ENCODE measurements around the gene STARD4. TPM values are rescaled to one million over a fixed set of nuclear protein-coding genes. Genes with fewer than 3 reads are reported as not detected.

STARD4 gene, protein sequence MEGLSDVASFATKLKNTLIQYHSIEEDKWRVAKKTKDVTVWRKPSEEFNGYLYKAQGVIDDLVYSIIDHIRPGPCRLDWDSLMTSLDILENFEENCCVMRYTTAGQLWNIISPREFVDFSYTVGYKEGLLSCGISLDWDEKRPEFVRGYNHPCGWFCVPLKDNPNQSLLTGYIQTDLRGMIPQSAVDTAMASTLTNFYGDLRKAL
- total RNA-seq: 53.4 and 91.4 TPM in 2 replicates

DNA sequence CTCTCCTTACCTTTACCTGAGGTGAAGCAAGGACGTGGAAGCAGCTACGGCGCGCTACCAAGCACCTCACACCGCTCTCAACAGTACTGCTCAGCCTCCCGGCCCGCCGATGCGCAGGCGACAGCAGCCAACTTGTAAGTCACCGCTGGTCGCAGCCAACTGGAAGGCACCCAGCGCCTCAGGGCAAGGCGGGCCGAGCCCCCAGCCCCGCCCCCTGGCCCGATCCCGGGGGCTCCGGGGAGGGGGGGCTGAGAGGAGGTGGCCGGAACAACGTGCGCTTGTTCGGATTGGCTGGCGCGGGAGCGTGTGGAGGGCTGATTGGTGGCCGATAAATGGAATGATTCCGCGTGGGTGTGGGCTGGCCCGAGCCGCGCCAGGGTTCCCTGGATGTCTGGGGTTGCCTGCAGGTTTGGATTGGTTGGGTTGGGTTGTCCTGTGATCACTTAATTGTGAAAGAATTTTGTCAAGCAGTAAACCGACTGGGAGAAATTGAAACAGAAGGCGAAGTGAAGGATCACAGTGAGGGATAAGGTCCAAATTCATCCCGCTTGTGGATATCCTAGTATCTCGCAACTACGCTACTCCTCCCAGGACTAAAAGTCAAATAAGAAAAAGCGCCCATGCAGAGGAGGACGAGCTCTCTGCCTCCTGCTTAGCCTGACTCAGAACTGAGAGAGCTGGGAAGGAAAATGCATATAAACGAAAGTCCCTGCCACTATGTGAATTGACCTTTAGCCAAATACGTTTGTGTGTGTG lies at the start of gene STARD4:
Gene STARD4 (minus strand): TSS at position 161 of the 756 bp plus-strand sequence. CDS start 5,102 bp downstream, outside the sequence.
- TF ChIP-seq, protein P1, sequence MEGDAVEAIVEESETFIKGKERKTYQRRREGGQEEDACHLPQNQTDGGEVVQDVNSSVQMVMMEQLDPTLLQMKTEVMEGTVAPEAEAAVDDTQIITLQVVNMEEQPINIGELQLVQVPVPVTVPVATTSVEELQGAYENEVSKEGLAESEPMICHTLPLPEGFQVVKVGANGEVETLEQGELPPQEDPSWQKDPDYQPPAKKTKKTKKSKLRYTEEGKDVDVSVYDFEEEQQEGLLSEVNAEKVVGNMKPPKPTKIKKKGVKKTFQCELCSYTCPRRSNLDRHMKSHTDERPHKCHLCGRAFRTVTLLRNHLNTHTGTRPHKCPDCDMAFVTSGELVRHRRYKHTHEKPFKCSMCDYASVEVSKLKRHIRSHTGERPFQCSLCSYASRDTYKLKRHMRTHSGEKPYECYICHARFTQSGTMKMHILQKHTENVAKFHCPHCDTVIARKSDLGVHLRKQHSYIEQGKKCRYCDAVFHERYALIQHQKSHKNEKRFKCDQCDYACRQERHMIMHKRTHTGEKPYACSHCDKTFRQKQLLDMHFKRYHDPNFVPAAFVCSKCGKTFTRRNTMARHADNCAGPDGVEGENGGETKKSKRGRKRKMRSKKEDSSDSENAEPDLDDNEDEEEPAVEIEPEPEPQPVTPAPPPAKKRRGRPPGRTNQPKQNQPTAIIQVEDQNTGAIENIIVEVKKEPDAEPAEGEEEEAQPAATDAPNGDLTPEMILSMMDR (IDR thresholded peaks at IDR 0.05; ENCODE audit: insufficient read depth, low read length, severe bottlenecking): no peak
- FAIRE-seq (peak; percentile 13), DNase-seq (ENCODE audit: low read depth) (peak; percentile 92)
- Histone ChIP-seq H3K36me3 (ENCODE audit: control insufficient read depth, insufficient read depth, low read length) (no peaks in the 10 kb centered on the region), H3K4me3 (ENCODE audit: low read depth, low read length) (peak within 1 kb of the TSS; percentile 72), H3K27me3 (ENCODE audit: control insufficient read depth, insufficient read depth, low read length) (no peaks in the 10 kb centered on the region)

- FAIRE-seq: no peak
Measured at GRCh38 chr5:111559680-111560079, 47.3 kb upstream of the STARD4 start.

GRCh38 chr5:111557686-111558085 lies 45.4 kb upstream of the STARD4 start:
- H3K4me3 ChIP-seq (ENCODE audit: low read depth, low read length): no peak overlapping the region
- H3K27me3 ChIP-seq (ENCODE audit: control insufficient read depth, insufficient read depth, low read length): no peaks in the 10 kb centered on the region
- TF ChIP-seq, protein P1 (IDR thresholded peaks at IDR 0.05; ENCODE audit: insufficient read depth, low read length, severe bottlenecking): no peak
- no peaks in the 10 kb centered on the region for H3K36me3 ChIP-seq (ENCODE audit: control insufficient read depth, insufficient read depth, low read length)
- no peak for DNase-seq (ENCODE audit: low read depth)
- no peak for FAIRE-seq

More at GRCh38 chr5:111559680-111560079, 47.3 kb upstream of the STARD4 start:
- H3K4me3 ChIP-seq (ENCODE audit: low read depth, low read length): no peak overlapping the region
- TF ChIP-seq, protein P1 (IDR thresholded peaks at IDR 0.05; ENCODE audit: insufficient read depth, low read length, severe bottlenecking): no peak
- no peak for DNase-seq (ENCODE audit: low read depth)
- no peaks in the 10 kb centered on the region for H3K27me3 ChIP-seq (ENCODE audit: control insufficient read depth, insufficient read depth, low read length)
- no peaks in the 10 kb centered on the region for H3K36me3 ChIP-seq (ENCODE audit: control insufficient read depth, insufficient read depth, low read length)

GRCh38 chr5:111557111-111557510 lies 44.8 kb upstream of the STARD4 start:
- Histone ChIP-seq H3K36me3 (ENCODE audit: control insufficient read depth, insufficient read depth, low read length) (no peaks in the 10 kb centered on the region), H3K4me3 (ENCODE audit: low read depth, low read length) (no peak overlapping the region), H3K27me3 (ENCODE audit: control insufficient read depth, insufficient read depth, low read length) (no peaks in the 10 kb centered on the region)
- TF ChIP-seq, protein P1 (IDR thresholded peaks at IDR 0.05; ENCODE audit: insufficient read depth, low read length, severe bottlenecking): no peak
- DNase-seq (ENCODE audit: low read depth) (no peak), FAIRE-seq (no peak)

GRCh38 chr5:111556501-111556900 lies 44.2 kb upstream of the STARD4 start:
- TF ChIP-seq, protein P1 (IDR thresholded peaks at IDR 0.05; ENCODE audit: insufficient read depth, low read length, severe bottlenecking): no peak
- DNase-seq (ENCODE audit: low read depth) (no peak), FAIRE-seq (no peak)
- H3K27me3 ChIP-seq (ENCODE audit: control insufficient read depth, insufficient read depth, low read length): no peaks in the 10 kb centered on the region
- no peaks in the 10 kb centered on the region for H3K36me3 ChIP-seq (ENCODE audit: control insufficient read depth, insufficient read depth, low read length)
- H3K4me3 ChIP-seq (ENCODE audit: low read depth, low read length): no peak overlapping the region
